SJCRH30 (cell line): ENCODE measurements around the gene ZDHHC13. TPM values are rescaled to one million over a fixed set of nuclear protein-coding genes. Genes with fewer than 3 reads are reported as not detected.

Experiments
- DNase-seq, 2 experiments: peaks; one replicate each; pipeline ENCODE4 v3.0.0-alpha.2; 2015 to 2020
- H3K27ac ChIP-seq: fragments of 250-450 bp; sonication (Bioruptor Pico); 2 replicates; pipeline ENCODE4 v1.5.1; 2020; ENCODE audit warnings: mild to moderate bottlenecking, moderate library complexity
- H3K27me3 ChIP-seq: fragments of 250-450 bp; sonication (Bioruptor Pico); 2 replicates; pipeline ENCODE4 v1.5.1; 2020; ENCODE audit warnings: mild to moderate bottlenecking, moderate library complexity
- H3K36me3 ChIP-seq: fragments of 250-450 bp; sonication (Bioruptor Pico); 2 replicates; pipeline ENCODE4 v1.5.1; 2020; ENCODE audit warnings: mild to moderate bottlenecking, moderate library complexity
- H3K4me1 ChIP-seq: fragments of 250-450 bp; sonication (Bioruptor Pico); 2 replicates; pipeline ENCODE4 v1.5.1; 2020; ENCODE audit warnings: mild to moderate bottlenecking, moderate library complexity
- H3K4me3 ChIP-seq: fragments of 250-450 bp; sonication (Bioruptor Pico); 2 replicates; pipeline ENCODE4 v1.5.1; 2020; ENCODE audit warnings: mild to moderate bottlenecking, moderate library complexity
- H3K9me3 ChIP-seq: fragments of 250-450 bp; sonication (Bioruptor Pico); replicated peaks from 2 replicates; pipeline ENCODE4 v1.5.1; 2020; ENCODE audit warnings: mild to moderate bottlenecking, moderate library complexity
- total RNA-seq: library from RNA; depleted of rRNA; stranded (reverse); fragments of >200 nt; shearing (Covaris generic); gene quantifications from 2 replicates; pipeline ENCODE4 v1.2.3, GENCODE V29; 2014

Gene ZDHHC13
- total RNA-seq, 1 experiment from 2014 or later = 46.8 TPM

DNA sequence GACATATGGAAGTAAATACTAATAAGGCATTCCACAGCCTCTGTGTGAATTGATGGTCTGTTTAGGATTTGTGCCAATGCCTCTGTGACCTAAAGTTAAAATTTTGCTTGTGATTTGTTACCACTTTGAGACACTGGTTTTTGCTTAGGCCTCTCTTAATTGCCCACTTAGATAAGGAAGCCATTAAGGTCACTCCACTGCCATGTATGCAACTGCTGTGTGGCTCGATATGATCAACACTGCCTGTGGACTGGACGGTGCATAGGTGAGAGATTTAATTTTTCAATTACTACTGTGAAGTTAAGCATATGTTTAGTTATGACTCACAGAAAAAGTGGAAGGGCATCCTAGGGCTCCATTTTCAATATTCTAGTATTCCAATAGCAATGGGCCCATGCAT lies 47.9 kb downstream of the ZDHHC13 start:
- peak overlapping the region; percentile 40 for H3K27ac ChIP-seq
- peaks cover 21% of the 10 kb centered on the region for H3K36me3 ChIP-seq

DNA sequence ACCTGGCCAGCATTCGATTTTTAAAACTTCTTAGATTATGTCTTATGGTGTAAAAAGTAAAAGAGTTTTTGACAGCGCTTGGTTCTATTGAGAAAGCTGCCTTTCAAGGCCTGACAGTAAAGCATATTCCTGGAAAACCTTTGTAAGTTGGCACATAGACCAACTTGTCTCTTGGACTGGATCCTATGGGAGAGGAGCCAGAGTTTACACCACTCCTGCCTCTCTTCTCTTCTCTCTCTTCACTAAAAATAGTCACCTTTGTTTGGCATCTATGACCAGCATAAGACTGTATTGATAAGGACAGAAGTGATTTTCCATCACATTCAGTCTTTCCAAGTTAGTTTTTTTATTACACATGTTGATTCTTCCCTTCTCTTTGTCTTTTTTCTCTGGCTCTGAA lies 51.1 kb downstream of the ZDHHC13 start:
- DNase-seq = no peak
- Histone ChIP-seq H3K36me3 (peaks cover 39% of the 10 kb centered on the region), H3K27me3 (no peaks in the 10 kb centered on the region), H3K4me3 (no peak overlapping the region), H3K9me3 (no peaks in the 10 kb centered on the region), H3K27ac (no peak overlapping the region), H3K4me1 (peaks cover 22% of the 10 kb centered on the region)

More for the DNA sequence above, 47.9 kb downstream of the ZDHHC13 start:
- Histone ChIP-seq H3K27me3 (no peaks in the 10 kb centered on the region), H3K4me1 (peaks cover 35% of the 10 kb centered on the region), H3K9me3 (no peaks in the 10 kb centered on the region), H3K4me3 (no peak overlapping the region)
- DNase-seq = no peak

DNA sequence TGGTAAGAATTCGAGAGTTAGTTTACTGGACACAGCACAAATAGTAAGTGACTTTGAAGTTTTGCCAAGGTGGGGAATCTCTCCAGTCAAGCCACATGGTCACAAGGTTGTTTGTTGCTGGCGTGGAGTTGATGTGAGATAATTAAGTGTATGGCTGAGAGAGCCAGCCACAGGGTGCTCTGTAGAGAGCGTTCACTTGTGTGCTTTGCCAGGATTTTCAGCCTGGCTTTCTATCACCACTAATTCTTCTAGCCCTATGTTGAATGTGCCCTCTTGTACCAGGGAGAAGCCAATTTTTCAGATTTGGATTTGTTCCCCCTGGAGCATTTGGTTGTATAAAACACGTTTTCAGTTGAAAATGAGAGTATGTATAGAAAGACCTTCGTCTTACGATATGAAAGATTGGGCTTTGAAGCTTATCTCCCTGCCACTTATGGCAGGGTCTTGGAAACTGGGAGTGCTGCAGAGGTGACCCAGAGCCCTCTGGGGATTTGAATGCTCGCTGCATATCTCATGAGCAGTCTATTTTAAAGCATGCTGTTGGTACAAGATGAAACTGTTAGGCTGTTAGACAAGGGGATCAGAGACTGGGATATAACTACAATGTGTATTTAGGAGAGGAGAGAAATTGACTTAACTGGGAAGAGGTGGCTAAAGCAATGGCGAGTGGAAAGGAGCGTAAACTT lies 56.2 kb downstream of the ZDHHC13 start:
- Histone ChIP-seq H3K36me3 (peaks cover 54% of the 10 kb centered on the region), H3K4me1 (no peaks in the 10 kb centered on the region), H3K27me3 (no peaks in the 10 kb centered on the region), H3K4me3 (no peak overlapping the region), H3K9me3 (no peaks in the 10 kb centered on the region), H3K27ac (no peak overlapping the region)
- no peak for DNase-seq

DNA sequence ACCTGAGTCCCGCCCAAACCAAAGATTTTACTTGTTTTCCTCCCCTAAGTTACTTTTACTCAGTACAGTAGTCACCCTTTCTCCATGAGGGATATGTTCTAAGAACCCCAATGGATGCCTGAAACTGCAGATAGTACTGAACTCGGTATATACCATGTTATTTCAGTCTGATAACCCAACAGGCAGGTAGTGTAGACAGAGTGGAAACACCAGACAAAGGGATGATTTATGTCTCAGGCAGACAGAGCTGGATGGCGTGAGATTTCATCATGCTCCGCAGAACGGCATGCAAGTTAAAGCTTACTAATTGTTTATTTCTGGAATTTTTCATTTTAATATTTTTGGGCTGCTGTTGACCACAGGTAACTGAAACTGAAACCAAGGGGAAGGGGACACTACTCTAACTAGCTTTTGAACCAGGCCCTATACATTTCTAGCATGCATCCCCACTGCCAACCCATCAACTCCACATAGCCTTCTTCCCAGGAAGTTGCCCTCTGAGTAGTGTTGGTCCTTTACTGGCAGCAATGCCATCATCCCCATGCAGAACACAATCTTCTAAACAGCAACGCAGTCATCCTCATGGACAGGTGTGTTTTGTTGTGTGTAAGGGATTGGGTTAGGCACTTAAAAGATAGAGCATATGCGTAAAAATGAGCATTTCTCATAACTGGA lies 57.1 kb downstream of the ZDHHC13 start:
- H3K4me1 ChIP-seq = no peaks in the 10 kb centered on the region
- no peaks in the 10 kb centered on the region for H3K9me3 ChIP-seq
- H3K36me3 ChIP-seq = peaks cover 52% of the 10 kb centered on the region
- no peak overlapping the region for H3K4me3 ChIP-seq
- no peak for DNase-seq
- no peak overlapping the region for H3K27ac ChIP-seq
- H3K27me3 ChIP-seq = no peaks in the 10 kb centered on the region

DNA sequence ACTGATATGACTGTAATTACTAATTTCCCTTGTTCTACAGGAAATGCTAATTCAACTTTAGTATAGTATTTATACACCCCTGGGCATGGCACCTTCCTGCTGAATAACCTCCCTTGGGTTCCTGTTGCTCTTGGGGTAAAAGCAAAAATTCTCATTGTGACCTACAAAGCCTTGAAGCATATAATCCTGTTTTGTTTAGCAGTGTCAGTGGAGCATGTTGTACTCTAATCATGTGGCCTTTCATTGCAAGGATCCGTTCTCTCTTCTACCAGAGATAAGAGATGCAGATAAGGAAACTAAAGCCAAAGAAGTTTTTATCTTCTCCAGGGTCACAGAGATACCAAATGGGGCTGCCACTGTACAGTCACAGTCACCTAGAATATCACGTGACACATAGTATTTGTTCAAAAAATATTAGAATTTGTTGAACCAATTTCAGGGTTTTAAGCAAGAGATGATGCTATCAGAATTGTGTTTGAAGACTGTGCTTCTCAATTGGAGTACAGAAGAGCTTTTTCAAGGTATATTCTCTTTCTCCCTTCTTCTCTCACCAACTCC lies 59.7 kb downstream of the ZDHHC13 start:
- Histone ChIP-seq H3K27me3 (no peaks in the 10 kb centered on the region), H3K4me3 (no peak overlapping the region), H3K4me1 (no peaks in the 10 kb centered on the region), H3K9me3 (no peaks in the 10 kb centered on the region), H3K27ac (no peak overlapping the region), H3K36me3 (peaks cover 33% of the 10 kb centered on the region)
- no peak for DNase-seq

DNA sequence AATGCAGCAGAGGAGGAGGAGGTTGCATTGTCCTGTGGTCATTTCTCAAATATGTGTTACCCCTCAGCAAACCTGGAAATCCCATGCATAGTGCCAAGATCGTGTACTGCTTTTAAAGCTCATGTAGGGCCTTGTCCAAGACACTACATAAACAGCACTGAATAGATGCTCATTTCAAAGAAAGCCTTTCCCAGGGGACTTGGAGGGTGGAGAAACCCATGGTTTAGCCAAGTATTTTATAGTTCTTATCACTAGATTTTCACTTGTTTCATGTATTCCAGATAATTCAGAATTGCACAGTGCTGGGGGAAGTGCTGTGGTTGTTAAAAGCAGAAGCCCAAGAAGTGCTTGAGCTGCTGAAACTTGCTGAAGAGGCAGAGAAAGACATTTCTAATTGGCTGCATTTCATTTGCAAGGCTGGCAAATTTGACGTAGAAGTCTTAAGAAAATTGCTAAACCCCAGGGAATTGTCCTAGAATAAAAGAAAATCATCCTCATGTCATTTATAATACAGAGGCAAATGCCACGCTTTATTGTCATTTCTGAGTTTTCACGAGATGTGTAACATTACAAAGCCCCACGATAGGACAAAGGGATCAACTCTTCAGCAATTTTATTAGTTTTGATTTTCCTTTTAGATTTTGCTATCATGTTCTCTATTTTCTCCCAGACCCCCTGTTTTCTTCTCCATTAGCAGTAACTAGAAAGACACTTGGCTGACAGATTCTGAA lies 64.7 kb downstream of the ZDHHC13 start:
- DNase-seq = no peak
- no peaks in the 10 kb centered on the region for H3K27me3 ChIP-seq
- peaks cover 7% of the 10 kb centered on the region; the same call in 1 of the 2 replicates for H3K36me3 ChIP-seq
- no peaks in the 10 kb centered on the region for H3K9me3 ChIP-seq
- H3K4me3 ChIP-seq = no peak overlapping the region
- no peak overlapping the region for H3K27ac ChIP-seq
- H3K4me1 ChIP-seq = peaks cover 40% of the 10 kb centered on the region

DNA sequence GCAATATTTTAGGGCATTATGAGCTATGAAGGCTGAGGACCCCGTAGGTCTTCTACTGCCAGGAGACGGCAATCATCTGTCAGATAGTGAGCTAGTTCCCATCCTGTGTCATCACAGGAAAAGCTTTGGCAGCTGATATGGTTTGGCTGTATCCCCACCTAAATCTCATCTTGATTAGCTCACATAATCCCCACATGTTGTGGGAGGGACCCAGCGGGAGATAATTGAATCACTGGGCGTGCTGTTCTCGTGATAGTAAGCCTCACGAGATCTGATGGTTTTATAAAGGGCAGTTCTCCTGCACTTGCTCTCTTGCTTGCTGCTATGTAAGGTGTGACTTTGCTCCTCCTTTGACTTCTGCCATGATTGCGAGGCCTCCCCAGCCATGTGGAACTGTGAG lies 66.7 kb downstream of the ZDHHC13 start:
- H3K4me3 ChIP-seq = no peak overlapping the region
- peaks cover 46% of the 10 kb centered on the region for H3K4me1 ChIP-seq
- peak; percentile 78 to 86 for DNase-seq
- no peaks in the 10 kb centered on the region for H3K9me3 ChIP-seq
- no peaks in the 10 kb centered on the region for H3K27me3 ChIP-seq
- no peaks in the 10 kb centered on the region for H3K36me3 ChIP-seq
- peak overlapping the region; percentile 99 for H3K27ac ChIP-seq

DNA sequence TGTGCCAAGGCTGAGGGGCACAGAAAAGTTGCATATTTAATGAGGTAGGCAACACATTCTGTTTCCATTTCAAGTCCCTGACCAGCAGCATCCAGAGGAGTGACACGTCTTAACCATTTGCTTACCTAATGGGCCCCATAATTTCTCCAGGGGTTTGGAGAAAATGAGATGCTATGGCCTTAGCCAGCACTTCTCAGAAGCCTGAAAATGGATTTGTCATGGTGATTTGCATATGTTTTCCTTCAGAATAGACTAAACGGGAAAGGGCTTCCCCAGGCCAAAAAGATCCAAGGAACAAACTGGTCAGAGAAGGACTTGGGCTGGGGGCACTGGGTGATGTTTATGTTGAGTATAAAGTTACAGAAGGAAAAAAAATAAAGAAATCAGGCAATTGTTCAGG lies 68.1 kb downstream of the ZDHHC13 start:
- H3K4me3 ChIP-seq = peak overlapping the region; percentile 17
- no peaks in the 10 kb centered on the region for H3K27me3 ChIP-seq
- H3K4me1 ChIP-seq = peaks cover 46% of the 10 kb centered on the region
- peak overlapping the region; percentile 99 for H3K27ac ChIP-seq
- H3K36me3 ChIP-seq = no peaks in the 10 kb centered on the region
- H3K9me3 ChIP-seq = no peaks in the 10 kb centered on the region
- DNase-seq = peak; percentile 86 to 97

DNA sequence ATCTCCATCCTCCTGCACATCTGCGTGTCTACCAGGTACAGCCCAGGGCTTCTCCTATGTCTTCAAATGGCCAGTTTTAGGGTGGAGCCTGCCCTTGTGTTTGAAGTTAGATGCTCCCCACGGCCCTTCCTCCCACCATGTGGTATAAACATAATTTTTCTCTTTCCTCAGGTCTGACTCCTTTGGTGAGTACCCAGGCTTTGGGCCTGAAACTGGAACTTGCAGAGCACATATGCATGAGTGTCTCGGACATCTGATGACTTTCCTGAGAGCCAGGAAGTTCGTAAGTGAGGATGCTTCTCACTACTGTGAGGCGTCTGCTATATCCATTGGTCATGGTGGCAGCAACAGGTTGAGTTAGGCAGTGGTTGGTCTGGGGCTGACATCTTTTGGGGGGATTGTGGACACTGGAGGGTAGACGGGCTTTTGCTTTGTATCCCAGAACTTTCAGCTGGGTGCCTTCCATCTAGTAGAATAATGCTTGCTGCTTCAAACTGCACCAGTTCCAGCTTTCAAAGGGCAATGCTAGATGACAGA lies 68.6 kb downstream of the ZDHHC13 start:
- no peaks in the 10 kb centered on the region for H3K36me3 ChIP-seq
- no peaks in the 10 kb centered on the region for H3K27me3 ChIP-seq
- no peaks in the 10 kb centered on the region for H3K9me3 ChIP-seq
- H3K4me3 ChIP-seq = peak overlapping the region; percentile 17
- peak; percentile 74 to 90 for DNase-seq
- H3K4me1 ChIP-seq = peaks cover 46% of the 10 kb centered on the region
- H3K27ac ChIP-seq = peak overlapping the region; percentile 99

DNA sequence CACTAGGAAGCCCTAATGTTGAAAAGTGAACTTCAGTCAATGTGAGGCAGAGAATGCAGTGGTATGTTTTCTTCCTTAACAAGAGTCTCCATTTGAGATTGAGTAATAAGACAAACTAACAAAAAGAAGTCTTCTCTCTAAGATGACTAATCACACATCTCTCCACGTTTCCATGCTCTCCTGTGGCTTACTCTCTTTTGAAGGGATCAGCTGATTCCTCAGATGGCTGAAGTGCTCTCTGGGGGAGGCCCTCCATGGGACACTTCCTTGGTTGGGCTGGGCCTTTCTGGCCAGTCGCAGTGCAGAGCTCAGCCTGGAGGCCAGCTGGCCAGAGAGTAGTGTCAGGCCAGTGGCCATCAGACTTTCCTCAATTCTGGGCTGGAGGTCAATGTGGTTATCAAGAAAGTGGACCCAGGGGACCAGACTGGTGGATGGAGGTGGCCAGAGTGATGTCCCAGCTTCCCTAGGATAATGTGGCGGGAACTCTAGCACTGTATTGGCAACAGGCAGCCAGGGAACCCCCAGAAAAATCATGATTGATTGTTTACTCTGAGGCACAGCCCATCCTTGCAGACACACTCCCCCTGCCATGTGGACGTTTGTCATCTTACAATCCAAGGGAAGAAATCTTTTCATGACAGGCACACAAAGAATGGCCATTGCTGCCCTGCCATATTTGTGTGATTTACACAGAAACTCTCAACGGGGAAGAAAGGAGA lies 70.3 kb downstream of the ZDHHC13 start:
- H3K27me3 ChIP-seq = no peaks in the 10 kb centered on the region
- H3K4me3 ChIP-seq = no peak overlapping the region
- no peak for DNase-seq
- H3K9me3 ChIP-seq = no peaks in the 10 kb centered on the region
- H3K4me1 ChIP-seq = peaks cover 46% of the 10 kb centered on the region
- no peaks in the 10 kb centered on the region for H3K36me3 ChIP-seq
- peak overlapping the region; percentile 99 for H3K27ac ChIP-seq

DNA sequence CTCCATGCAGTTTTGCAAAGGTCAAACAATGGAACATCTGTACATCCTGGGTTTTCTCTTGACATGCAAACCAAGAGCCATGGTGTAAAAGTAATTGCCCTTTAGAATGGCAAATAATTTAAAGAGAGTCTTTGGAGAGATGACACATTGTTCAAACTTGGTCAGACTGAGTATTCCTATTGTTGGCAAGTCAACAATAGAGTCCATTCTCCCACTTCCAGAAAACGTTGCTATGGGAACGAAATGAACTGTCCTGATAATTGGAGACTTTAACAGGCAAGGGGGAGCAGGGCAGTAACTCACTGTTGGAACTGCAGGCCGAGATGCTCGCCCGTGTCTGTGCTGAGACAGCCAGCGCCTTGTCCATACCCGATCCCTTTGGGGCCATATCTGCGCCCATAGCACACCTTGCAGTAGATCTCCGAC lies 70.9 kb downstream of the ZDHHC13 start:
- Histone ChIP-seq H3K27me3 (no peaks in the 10 kb centered on the region), H3K4me1 (peaks cover 45% of the 10 kb centered on the region), H3K36me3 (no peaks in the 10 kb centered on the region), H3K9me3 (no peaks in the 10 kb centered on the region), H3K4me3 (no peak overlapping the region), H3K27ac (no peak overlapping the region)
- DNase-seq = no peak

DNA sequence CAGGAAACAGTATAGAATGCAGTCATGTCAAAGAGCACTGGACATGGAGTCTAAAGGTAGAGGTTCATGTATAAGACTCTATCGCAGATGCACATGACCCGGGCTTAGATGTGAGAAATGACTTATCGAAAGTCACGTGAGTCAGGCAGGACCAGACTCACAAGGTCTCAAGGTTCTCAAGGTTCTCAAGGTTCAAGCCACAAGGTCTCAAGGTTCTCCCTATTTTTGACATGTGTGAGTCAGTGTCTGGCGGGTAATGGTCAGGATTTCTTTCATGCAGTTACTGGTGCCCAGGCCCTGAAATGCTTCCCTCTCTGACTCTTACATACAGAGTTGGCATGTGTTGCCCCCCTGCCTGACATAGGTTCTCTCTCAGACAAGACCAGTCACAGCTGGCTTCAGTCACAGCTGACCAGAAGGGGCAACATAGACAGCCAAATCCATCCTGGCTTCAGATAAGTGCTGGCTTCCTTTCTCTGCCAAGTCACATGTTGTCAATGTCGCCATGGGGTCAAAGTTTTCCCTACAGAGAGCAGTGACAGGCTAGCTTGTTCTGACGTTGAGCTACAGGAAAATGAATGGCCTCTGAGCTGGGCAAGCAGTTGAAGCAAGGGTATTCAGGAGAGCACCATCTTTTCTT lies 74.7 kb downstream of the ZDHHC13 start:
- peaks cover 7% of the 10 kb centered on the region for H3K4me1 ChIP-seq
- no peak overlapping the region for H3K27ac ChIP-seq
- no peak for DNase-seq
- H3K27me3 ChIP-seq = no peaks in the 10 kb centered on the region
- H3K9me3 ChIP-seq = no peaks in the 10 kb centered on the region
- no peaks in the 10 kb centered on the region for H3K36me3 ChIP-seq
- no peak overlapping the region for H3K4me3 ChIP-seq

DNA sequence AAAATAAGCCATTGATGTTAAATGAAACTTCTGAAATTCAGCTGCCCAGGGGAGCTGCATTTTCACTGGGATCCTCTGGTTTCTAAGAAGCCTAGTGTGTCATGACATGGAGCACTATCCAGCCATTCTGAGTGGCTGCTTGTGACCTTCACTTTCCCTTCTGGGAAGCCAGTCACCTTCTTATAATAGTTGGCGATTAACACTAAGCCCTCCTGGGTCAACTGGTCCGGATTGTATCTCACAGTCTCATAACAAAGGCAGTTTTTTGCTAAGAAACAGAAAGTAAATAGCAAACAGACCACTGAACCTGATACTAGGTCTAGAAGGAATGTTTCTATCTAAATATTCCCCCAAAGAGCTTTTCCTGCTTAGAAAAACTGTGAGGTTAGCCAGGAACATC lies 76.9 kb downstream of the ZDHHC13 start:
- Histone ChIP-seq H3K27me3 (no peaks in the 10 kb centered on the region), H3K9me3 (no peaks in the 10 kb centered on the region; the same call in 1 of the 2 replicates), H3K4me3 (no peak overlapping the region), H3K4me1 (no peaks in the 10 kb centered on the region), H3K27ac (no peak overlapping the region; the same call in 1 of the 2 replicates), H3K36me3 (no peaks in the 10 kb centered on the region)
- DNase-seq = peak; percentile 36 to 62
